HEK293 (cell line): ENCODE measurements around the gene LMTK3.

ENCODE experiments used
- BCL11B ChIP-seq: fragments of 450-650 bp; formaldehyde crosslinking; IDR thresholded peaks from 2 replicates; pipeline ENCODE4 v1.5.1; 2016; ENCODE audit warnings: low read depth, missing biosample characterization, missing genetic modification characterization
- GLIS2 ChIP-seq: fragments of 450-650 bp; formaldehyde crosslinking; IDR thresholded peaks from 2 replicates; pipeline ENCODE4 v1.5.1; 2016; ENCODE audit warnings: missing biosample characterization, missing genetic modification characterization
- HOXD13 ChIP-seq: sonication (generic); formaldehyde crosslinking; IDR thresholded peaks from 2 replicates; pipeline ENCODE4 v1.8.0; 2022; ENCODE audit warnings: missing genetic modification reagents, borderline replicate concordance
- KLF10 ChIP-seq: fragments of 450-650 bp; IDR thresholded peaks from 2 replicates; pipeline ENCODE4 v1.5.1; 2018; ENCODE audit warnings: missing biosample characterization, mild to moderate bottlenecking, missing genetic modification characterization
- SCRT1 ChIP-seq: fragments of 450-650 bp; formaldehyde crosslinking; IDR thresholded peaks from 2 replicates; pipeline ENCODE4 v1.5.1; 2016; ENCODE audit warnings: missing biosample characterization, missing genetic modification characterization, borderline replicate concordance
- ZBTB48 ChIP-seq: fragments of 450-650 bp; formaldehyde crosslinking; IDR thresholded peaks from 2 replicates; pipeline ENCODE4 v1.5.1; 2016; ENCODE audit warnings: missing biosample characterization, missing genetic modification characterization
- ZEB2 ChIP-seq: fragments of 450-650 bp; formaldehyde crosslinking; IDR thresholded peaks from 2 replicates; pipeline ENCODE4 v1.5.1; 2016; ENCODE audit warnings: missing biosample characterization, missing genetic modification characterization
- ZNF133 ChIP-seq: fragments of 450-650 bp; formaldehyde crosslinking; IDR thresholded peaks from 2 replicates; pipeline ENCODE4 v1.5.1; 2016; ENCODE audit warnings: missing biosample characterization, missing genetic modification characterization
- ZNF292 ChIP-seq: fragments of 450-650 bp; formaldehyde crosslinking; IDR thresholded peaks from 2 replicates; pipeline ENCODE4 v1.5.1; 2016; ENCODE audit warnings: low read depth, missing biosample characterization, missing genetic modification characterization, borderline replicate concordance
- ZNF423 ChIP-seq: fragments of 450-650 bp; formaldehyde crosslinking; IDR thresholded peaks from 2 replicates; pipeline ENCODE4 v1.5.1; 2016; ENCODE audit warnings: missing biosample characterization, missing genetic modification characterization
- ZNF555 ChIP-seq: fragments of 450-650 bp; formaldehyde crosslinking; conservative IDR thresholded peaks from 2 replicates; pipeline ENCODE4 v1.5.1; 2017; ENCODE audit warnings: missing biosample characterization, mild to moderate bottlenecking, missing genetic modification characterization, inconsistent platforms
- ZNF629 ChIP-seq: fragments of 450-650 bp; formaldehyde crosslinking; IDR thresholded peaks from 2 replicates; pipeline ENCODE4 v1.5.1; 2017; ENCODE audit warnings: missing biosample characterization, missing genetic modification characterization
- ZNF658 ChIP-seq: fragments of 450-650 bp; formaldehyde crosslinking; IDR thresholded peaks from 2 replicates; pipeline ENCODE4; 2016; ENCODE audit warnings: missing biosample characterization, missing genetic modification characterization
- ZNF792 ChIP-seq: fragments of 450-650 bp; formaldehyde crosslinking; IDR thresholded peaks from 2 replicates; pipeline ENCODE4 v1.5.1; 2016; ENCODE audit warnings: missing biosample characterization, missing genetic modification characterization
- TF ChIP-seq, protein P1 (sequence below): fragments of 450-650 bp; formaldehyde crosslinking; IDR thresholded peaks from 2 replicates; pipeline ENCODE4 v1.5.1; 2016; ENCODE audit warnings: missing biosample characterization, missing genetic modification characterization
- TF ChIP-seq, protein P2 (sequence below): fragments of 450-650 bp; formaldehyde crosslinking; conservative IDR thresholded peaks from 2 replicates; pipeline ENCODE4 v1.5.1; 2016; ENCODE audit warnings: low read depth, missing biosample characterization, missing genetic modification characterization
- TF ChIP-seq, protein P3 (sequence below): fragments of 450-650 bp; formaldehyde crosslinking; IDR thresholded peaks from 2 replicates; pipeline ENCODE4 v1.5.1; 2017; ENCODE audit warnings: missing biosample characterization, mild to moderate bottlenecking, missing genetic modification characterization, moderate library complexity
- TF ChIP-seq, protein P4 (sequence below): fragments of 450-650 bp; formaldehyde crosslinking; IDR thresholded peaks from 2 replicates; pipeline ENCODE4 v1.5.1; 2016; ENCODE audit warnings: missing biosample characterization, missing genetic modification characterization, borderline replicate concordance
- TF ChIP-seq, protein P5 (sequence below): fragments of 450-650 bp; formaldehyde crosslinking; IDR thresholded peaks from 2 replicates; pipeline ENCODE4 v1.5.1; 2016; ENCODE audit warnings: missing biosample characterization, missing genetic modification characterization
- TF ChIP-seq, protein P6 (sequence below): fragments of 450-650 bp; formaldehyde crosslinking; conservative IDR thresholded peaks from 2 replicates; pipeline ENCODE4 v1.5.1; 2016; ENCODE audit warnings: low read depth, missing biosample characterization, missing genetic modification characterization

Gene LMTK3

DNA sequence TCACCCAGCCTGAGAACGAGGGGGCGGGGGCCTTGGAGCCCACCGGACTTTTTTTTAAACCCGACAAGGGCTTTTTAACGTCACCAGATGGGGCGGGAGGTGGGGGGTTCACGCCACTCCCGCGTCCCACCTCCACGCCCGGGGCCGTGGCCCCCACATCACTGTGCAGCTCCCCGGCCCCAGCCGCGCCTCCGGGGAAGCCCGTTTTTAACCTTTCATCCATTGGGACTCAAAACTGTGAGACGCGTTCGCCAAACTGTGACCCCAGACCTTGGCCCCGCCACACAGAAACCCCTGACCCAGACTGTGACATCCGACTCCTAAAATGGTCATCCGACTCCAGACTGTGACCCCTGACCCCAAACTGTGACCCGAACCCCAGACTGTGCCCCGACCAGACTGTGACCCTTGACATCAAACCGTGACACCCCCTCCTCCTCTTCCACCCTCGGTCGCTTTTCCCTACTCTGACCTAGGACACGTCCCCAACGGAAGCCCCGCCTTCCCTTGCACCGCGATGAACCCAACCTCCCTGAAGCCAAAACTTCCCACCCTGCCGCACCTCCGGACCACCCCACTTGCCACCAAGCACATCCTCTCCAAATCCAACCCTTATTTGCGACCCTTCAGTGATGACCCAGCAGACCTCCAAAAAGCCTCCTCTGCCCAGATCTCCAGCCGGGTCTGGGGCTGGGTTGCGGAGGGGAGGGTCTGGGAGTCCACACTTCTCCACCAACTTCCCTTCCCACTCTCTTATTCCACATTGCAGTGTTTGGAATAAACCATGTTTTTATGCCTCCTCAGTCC lies 67.3 kb downstream of the LMTK3 start (continued):
- TF ChIP-seq, protein P1, sequence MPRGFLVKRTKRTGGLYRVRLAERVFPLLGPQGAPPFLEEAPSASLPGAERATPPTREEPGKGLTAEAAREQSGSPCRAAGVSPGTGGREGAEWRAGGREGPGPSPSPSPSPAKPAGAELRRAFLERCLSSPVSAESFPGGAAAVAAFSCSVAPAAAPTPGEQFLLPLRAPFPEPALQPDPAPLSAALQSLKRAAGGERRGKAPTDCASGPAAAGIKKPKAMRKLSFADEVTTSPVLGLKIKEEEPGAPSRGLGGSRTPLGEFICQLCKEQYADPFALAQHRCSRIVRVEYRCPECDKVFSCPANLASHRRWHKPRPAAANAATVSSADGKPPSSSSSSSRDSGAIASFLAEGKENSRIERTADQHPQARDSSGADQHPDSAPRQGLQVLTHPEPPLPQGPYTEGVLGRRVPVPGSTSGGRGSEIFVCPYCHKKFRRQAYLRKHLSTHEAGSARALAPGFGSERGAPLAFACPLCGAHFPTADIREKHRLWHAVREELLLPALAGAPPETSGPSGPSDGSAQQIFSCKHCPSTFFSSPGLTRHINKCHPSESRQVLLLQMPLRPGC, result no peak
- TF ChIP-seq, protein P2, sequence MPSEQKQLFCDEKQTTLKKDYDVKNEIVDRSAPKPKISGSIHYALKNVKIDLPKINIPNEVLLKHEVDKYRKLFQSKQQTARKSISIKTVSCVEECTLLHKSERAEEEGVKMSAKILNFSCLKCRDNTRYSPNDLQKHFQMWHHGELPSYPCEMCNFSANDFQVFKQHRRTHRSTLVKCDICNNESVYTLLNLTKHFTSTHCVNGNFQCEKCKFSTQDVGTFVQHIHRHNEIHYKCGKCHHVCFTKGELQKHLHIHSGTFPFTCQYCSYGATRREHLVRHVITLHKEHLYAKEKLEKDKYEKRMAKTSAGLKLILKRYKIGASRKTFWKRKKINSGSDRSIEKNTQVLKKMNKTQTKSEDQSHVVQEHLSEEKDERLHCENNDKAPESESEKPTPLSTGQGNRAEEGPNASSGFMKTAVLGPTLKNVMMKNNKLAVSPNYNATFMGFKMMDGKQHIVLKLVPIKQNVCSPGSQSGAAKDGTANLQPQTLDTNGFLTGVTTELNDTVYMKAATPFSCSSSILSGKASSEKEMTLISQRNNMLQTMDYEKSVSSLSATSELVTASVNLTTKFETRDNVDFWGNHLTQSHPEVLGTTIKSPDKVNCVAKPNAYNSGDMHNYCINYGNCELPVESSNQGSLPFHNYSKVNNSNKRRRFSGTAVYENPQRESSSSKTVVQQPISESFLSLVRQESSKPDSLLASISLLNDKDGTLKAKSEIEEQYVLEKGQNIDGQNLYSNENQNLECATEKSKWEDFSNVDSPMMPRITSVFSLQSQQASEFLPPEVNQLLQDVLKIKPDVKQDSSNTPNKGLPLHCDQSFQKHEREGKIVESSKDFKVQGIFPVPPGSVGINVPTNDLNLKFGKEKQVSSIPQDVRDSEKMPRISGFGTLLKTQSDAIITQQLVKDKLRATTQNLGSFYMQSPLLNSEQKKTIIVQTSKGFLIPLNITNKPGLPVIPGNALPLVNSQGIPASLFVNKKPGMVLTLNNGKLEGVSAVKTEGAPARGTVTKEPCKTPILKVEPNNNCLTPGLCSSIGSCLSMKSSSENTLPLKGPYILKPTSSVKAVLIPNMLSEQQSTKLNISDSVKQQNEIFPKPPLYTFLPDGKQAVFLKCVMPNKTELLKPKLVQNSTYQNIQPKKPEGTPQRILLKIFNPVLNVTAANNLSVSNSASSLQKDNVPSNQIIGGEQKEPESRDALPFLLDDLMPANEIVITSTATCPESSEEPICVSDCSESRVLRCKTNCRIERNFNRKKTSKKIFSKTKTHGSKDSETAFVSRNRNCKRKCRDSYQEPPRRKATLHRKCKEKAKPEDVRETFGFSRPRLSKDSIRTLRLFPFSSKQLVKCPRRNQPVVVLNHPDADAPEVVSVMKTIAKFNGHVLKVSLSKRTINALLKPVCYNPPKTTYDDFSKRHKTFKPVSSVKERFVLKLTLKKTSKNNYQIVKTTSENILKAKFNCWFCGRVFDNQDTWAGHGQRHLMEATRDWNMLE (tag by site-specific recombination), result no peak
- TF ChIP-seq KLF10 (tag by site-specific recombination), result no peak
- no peak for TF ChIP-seq ZNF292 (tag by site-specific recombination)
- TF ChIP-seq SCRT1 (tag by site-specific recombination), result no peak
- TF ChIP-seq, protein P3, sequence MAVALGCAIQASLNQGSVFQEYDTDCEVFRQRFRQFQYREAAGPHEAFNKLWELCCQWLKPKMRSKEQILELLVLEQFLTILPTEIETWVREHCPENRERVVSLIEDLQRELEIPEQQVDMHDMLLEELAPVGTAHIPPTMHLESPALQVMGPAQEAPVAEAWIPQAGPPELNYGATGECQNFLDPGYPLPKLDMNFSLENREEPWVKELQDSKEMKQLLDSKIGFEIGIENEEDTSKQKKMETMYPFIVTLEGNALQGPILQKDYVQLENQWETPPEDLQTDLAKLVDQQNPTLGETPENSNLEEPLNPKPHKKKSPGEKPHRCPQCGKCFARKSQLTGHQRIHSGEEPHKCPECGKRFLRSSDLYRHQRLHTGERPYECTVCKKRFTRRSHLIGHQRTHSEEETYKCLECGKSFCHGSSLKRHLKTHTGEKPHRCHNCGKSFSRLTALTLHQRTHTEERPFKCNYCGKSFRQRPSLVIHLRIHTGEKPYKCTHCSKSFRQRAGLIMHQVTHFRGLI (tag by site-specific recombination), result no peak
- TF ChIP-seq ZBTB48 (tag by site-specific recombination), result no peak
- no peak for TF ChIP-seq ZNF792 (tag by site-specific recombination)
- TF ChIP-seq ZNF555 (tag by site-specific recombination), result no peak
- no peak for TF ChIP-seq ZNF629 (tag by site-specific recombination)
- TF ChIP-seq HOXD13 (CRISPR knock-in tag), result no peak
- TF ChIP-seq ZNF133 (tag by site-specific recombination), result no peak
- TF ChIP-seq BCL11B (tag by site-specific recombination), result peak; percentile 98
- TF ChIP-seq, protein P4, sequence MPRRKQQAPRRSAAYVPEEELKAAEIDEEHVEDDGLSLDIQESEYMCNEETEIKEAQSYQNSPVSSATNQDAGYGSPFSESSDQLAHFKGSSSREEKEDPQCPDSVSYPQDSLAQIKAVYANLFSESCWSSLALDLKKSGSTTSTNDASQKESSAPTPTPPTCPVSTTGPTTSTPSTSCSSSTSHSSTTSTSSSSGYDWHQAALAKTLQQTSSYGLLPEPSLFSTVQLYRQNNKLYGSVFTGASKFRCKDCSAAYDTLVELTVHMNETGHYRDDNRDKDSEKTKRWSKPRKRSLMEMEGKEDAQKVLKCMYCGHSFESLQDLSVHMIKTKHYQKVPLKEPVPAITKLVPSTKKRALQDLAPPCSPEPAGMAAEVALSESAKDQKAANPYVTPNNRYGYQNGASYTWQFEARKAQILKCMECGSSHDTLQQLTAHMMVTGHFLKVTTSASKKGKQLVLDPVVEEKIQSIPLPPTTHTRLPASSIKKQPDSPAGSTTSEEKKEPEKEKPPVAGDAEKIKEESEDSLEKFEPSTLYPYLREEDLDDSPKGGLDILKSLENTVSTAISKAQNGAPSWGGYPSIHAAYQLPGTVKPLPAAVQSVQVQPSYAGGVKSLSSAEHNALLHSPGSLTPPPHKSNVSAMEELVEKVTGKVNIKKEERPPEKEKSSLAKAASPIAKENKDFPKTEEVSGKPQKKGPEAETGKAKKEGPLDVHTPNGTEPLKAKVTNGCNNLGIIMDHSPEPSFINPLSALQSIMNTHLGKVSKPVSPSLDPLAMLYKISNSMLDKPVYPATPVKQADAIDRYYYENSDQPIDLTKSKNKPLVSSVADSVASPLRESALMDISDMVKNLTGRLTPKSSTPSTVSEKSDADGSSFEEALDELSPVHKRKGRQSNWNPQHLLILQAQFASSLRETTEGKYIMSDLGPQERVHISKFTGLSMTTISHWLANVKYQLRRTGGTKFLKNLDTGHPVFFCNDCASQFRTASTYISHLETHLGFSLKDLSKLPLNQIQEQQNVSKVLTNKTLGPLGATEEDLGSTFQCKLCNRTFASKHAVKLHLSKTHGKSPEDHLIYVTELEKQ (tag by site-specific recombination), result no peak
- no peak for TF ChIP-seq GLIS2 (tag by site-specific recombination)
- no peak for TF ChIP-seq ZNF423 (tag by site-specific recombination)
- TF ChIP-seq ZNF658, result no peak
- TF ChIP-seq ZEB2 (tag by site-specific recombination), result no peak
- TF ChIP-seq, protein P5, sequence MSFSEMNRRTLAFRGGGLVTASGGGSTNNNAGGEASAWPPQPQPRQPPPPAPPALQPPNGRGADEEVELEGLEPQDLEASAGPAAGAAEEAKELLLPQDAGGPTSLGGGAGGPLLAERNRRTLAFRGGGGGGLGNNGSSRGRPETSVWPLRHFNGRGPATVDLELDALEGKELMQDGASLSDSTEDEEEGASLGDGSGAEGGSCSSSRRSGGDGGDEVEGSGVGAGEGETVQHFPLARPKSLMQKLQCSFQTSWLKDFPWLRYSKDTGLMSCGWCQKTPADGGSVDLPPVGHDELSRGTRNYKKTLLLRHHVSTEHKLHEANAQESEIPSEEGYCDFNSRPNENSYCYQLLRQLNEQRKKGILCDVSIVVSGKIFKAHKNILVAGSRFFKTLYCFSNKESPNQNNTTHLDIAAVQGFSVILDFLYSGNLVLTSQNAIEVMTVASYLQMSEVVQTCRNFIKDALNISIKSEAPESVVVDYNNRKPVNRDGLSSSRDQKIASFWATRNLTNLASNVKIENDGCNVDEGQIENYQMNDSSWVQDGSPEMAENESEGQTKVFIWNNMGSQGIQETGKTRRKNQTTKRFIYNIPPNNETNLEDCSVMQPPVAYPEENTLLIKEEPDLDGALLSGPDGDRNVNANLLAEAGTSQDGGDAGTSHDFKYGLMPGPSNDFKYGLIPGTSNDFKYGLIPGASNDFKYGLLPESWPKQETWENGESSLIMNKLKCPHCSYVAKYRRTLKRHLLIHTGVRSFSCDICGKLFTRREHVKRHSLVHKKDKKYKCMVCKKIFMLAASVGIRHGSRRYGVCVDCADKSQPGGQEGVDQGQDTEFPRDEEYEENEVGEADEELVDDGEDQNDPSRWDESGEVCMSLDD (tag by site-specific recombination), result peak; percentile 71; the same call in 1 of the 2 replicates
- TF ChIP-seq, protein P6, sequence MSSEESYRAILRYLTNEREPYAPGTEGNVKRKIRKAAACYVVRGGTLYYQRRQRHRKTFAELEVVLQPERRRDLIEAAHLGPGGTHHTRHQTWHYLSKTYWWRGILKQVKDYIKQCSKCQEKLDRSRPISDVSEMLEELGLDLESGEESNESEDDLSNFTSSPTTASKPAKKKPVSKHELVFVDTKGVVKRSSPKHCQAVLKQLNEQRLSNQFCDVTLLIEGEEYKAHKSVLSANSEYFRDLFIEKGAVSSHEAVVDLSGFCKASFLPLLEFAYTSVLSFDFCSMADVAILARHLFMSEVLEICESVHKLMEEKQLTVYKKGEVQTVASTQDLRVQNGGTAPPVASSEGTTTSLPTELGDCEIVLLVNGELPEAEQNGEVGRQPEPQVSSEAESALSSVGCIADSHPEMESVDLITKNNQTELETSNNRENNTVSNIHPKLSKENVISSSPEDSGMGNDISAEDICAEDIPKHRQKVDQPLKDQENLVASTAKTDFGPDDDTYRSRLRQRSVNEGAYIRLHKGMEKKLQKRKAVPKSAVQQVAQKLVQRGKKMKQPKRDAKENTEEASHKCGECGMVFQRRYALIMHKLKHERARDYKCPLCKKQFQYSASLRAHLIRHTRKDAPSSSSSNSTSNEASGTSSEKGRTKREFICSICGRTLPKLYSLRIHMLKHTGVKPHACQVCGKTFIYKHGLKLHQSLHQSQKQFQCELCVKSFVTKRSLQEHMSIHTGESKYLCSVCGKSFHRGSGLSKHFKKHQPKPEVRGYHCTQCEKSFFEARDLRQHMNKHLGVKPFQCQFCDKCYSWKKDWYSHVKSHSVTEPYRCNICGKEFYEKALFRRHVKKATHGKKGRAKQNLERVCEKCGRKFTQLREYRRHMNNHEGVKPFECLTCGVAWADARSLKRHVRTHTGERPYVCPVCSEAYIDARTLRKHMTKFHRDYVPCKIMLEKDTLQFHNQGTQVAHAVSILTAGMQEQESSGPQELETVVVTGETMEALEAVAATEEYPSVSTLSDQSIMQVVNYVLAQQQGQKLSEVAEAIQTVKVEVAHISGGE, result peak; percentile 16; the same call in 1 of the 2 replicates
